Esophagus (tissue), 2 donors: ENCODE results near the gene STEEP1. TPM values are rescaled to one million over a fixed set of nuclear protein-coding genes. Genes with fewer than 3 reads are reported as not detected.
"Not testable (repeated sequence)": the region's sequence is repeated elsewhere in the genome, so short reads cannot be mapped to it uniquely, and the experiment has no call there.

Experiments used
- H3K27ac ChIP-seq, 2 donors: one replicate each; pipeline ENCODE4 v1.5.1; 2013; ENCODE audit warnings: low read depth in 2 of 2, mild to moderate bottlenecking in 2 of 2, inconsistent platforms in 1 of 2, low read length in 1 of 2, moderate library complexity in 1 of 2
- H3K27me3 ChIP-seq, 2 donors: one replicate each; pipeline ENCODE4 v1.6.1; 2013; ENCODE audit warnings: low read length in 2 of 2, control low read depth in 1 of 2, mild to moderate bottlenecking in 1 of 2; ENCODE audit not compliant: insufficient read depth in 2 of 2, control insufficient read depth in 1 of 2
- H3K36me3 ChIP-seq, 2 donors: one replicate each; pipeline ENCODE4 v1.6.1; 2013; ENCODE audit warnings: low read length in 1 of 2; ENCODE audit not compliant: control insufficient read depth in 2 of 2, insufficient read depth in 2 of 2
- H3K4me1 ChIP-seq, 2 donors: one replicate each; pipeline ENCODE4 v1.6.1; 2013; ENCODE audit warnings: low read length in 1 of 2; ENCODE audit not compliant: control insufficient read depth in 2 of 2, insufficient read depth in 2 of 2
- H3K4me3 ChIP-seq, 2 donors: one replicate each; pipeline ENCODE4 v1.5.1; 2013; ENCODE audit warnings: low read length in 2 of 2, mild to moderate bottlenecking in 2 of 2, low read depth in 1 of 2, moderate library complexity in 1 of 2
- H3K9me3 ChIP-seq, 2 donors: one replicate each; pipeline ENCODE4 v1.6.1; 2013; ENCODE audit warnings: mild to moderate bottlenecking in 2 of 2, low read depth in 1 of 2, low read length in 1 of 2, moderate library complexity in 1 of 2; ENCODE audit not compliant: control insufficient read depth in 2 of 2, insufficient read depth in 1 of 2
- WGBS, 2 donors: extraction: QIAGEN DNeasy Blood & Tissue Kit; methylation state at CpG; one replicate each; pipeline ENCODE4 v1.1.7; 2013; 5-methylcytosine and 5-hydroxymethylcytosine counted together
- polyA plus RNA-seq, 2 donors: library from polyadenylated mRNA; stranded (reverse); fragments of 200-250 nt; gene quantifications; one replicate each; pipeline ENCODE4 v1.2.3, GENCODE V29; 2013
- donor health status: healthy with polysubstance abuse.
- donor health status: Bipolar disorder and iron deficiency.

STEEP1 gene
- polyA plus RNA-seq, 2 donors, result 6.9 to 15.9 TPM

DNA sequence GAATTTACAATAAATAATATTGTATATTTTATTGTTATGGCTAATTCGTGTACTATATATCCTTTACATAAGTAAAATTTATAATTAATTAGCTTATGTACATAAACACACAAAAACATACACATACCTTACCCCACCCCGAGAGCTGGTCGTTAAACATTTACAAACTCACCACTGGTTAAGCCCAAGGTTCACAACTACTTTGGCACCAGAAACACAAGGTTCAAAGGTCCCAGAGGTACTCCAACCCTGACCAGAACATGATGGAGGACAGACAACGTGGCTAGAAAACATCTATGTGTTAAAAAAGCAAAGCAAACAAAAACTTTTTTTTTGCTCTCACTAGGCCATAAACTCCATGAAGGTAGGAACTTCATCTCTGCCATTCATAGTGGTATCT is 59.3 kb downstream of the STEEP1 start:
- no peak overlapping the region for H3K4me3 ChIP-seq
- 59 to 77% methylated on average over 4 of the region's 4 CpGs for WGBS, 2 donors
- no peak overlapping the region for H3K27ac ChIP-seq
- no peaks in the 10 kb centered on the region for H3K9me3 ChIP-seq
- H3K4me1 ChIP-seq, result peaks cover 0 to 8% of the 10 kb centered on the region in 2 donors
- H3K27me3 ChIP-seq, result no peaks in the 10 kb centered on the region
- no peaks in the 10 kb centered on the region for H3K36me3 ChIP-seq

DNA sequence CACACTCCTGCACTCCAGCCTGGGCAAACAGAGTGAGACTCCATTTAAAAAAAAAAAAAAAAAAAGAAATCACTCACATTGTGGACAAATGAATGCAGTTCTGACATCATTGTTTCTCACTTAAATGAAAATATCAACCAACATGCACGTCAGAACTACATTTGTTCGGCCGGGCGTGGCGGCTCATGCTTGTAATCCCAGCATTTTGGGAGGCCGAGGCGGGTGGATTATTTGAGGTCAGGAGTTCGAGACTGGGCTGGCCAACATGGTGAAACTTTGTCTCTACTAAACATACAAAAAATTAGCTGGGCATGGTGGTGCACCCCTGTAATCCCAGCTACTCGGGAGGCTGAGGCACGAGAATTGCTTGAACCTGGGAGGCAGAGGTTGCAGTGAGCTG is 60.1 kb downstream of the STEEP1 start:
- H3K36me3 ChIP-seq, H3K4me3 ChIP-seq, H3K27me3 ChIP-seq, H3K27ac ChIP-seq, H3K4me1 ChIP-seq, H3K9me3 ChIP-seq: not testable (repeated sequence)
- WGBS, 2 donors, result 84 to 89% methylated on average over 10 of the region's 10 CpGs

DNA sequence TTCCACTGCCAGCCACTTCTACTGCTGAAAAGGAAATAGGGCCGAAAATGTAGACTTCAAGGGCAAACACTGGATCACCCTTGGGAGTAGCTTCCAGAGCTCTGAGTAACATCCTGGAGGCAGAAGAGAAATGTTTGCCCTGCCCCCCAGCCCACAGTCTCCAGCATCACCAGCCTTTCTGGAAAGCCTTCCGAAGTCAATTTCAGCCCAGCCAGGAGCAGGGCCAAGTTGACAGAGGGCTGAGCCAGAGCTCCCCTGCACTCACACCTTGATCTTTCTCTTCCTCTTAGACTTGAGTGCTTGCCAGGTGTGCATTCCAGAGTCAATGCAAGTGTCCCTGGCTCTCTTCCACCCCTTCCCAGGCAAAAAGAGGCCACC is 61.7 kb downstream of the STEEP1 start:
- H3K27ac ChIP-seq, result peak overlapping the region; percentile 95
- WGBS, 2 donors, result 13 to 47% methylated on average over 2 of the region's 2 CpGs
- H3K4me3 ChIP-seq, result no peak overlapping the region
- no peaks in the 10 kb centered on the region for H3K9me3 ChIP-seq
- H3K36me3 ChIP-seq, result no peaks in the 10 kb centered on the region
- no peaks in the 10 kb centered on the region for H3K27me3 ChIP-seq
- H3K4me1 ChIP-seq, result peaks cover 0 to 8% of the 10 kb centered on the region in 2 donors

DNA sequence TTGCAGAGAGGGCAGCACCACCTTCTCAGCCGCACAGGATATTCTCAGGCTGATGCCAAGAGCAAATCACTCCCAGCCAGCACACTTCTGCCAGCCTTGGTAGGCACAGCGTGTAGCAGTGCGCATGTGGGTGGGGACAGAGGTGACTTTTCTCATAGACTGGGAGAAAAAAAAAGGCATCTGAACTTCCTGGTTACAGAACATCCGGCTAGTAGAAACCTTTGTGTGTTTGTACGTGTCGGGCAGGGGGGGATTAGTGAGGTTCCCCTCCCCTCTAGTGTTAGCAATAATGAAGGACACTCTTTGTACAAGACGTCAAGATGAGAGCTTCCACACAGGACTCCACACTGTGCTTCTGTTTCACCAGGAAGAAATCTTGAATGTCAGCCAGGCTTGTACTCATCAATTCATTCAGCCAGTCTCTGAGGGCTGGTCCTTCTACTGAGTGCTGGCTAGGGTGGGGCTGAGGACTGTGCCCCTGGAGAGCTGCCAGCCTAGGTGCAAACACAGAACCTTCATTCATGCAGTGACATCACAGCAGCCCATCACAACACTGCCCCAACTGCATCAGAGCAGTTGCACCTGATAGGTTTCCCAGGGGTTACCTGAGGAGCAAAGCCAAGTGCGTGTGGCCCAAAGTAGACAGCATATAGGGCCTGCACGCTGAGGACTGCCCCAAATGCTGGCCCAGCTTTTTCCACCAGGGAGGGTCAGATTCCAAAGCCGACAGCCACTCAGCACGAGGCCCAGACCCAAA is 62.3 kb downstream of the STEEP1 start:
- Histone ChIP-seq H3K9me3 (no peaks in the 10 kb centered on the region), H3K4me1 (peaks cover 0 to 8% of the 10 kb centered on the region in 2 donors), H3K27ac (peak overlapping the region; percentile 95), H3K4me3 (no peak overlapping the region), H3K36me3 (no peaks in the 10 kb centered on the region), H3K27me3 (no peaks in the 10 kb centered on the region)
- 21 to 39% methylated on average over 11 of the region's 11 CpGs for WGBS, 2 donors

DNA sequence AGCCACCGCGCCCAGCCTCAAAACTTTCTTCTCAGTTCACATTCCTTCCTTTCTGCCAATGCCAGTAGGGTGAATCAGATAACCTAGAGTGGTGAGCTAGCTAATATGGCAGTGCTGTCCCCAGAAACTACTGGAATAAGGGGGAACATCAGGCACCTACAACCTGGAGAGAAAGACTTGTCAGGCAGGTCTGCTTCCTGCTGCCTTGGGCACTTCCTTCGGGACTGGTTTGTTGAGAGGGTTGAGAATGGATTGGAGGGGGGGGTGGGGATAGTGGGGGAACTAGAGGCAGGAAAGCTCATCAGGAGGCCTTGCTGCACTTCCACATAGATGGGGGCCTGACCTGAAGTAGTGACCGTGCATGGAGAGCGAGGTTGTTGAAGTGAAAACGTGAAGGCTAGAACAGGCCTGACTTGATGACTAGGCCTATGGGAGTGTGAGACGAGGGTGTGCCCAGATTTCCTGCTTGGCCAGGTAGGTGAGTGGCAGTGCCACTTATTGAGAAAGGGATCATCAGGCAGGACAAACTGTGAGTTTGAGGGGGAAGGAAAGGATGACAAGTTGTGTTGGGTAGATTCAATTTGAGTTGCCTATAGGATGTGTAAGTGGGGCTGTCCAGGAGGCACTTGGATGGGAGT is 63.6 kb downstream of the STEEP1 start:
- 58 to 67% methylated on average over 7 of the region's 7 CpGs for WGBS, 2 donors
- Histone ChIP-seq H3K36me3 (no peaks in the 10 kb centered on the region), H3K4me1 (peaks cover 0 to 8% of the 10 kb centered on the region in 2 donors)

DNA sequence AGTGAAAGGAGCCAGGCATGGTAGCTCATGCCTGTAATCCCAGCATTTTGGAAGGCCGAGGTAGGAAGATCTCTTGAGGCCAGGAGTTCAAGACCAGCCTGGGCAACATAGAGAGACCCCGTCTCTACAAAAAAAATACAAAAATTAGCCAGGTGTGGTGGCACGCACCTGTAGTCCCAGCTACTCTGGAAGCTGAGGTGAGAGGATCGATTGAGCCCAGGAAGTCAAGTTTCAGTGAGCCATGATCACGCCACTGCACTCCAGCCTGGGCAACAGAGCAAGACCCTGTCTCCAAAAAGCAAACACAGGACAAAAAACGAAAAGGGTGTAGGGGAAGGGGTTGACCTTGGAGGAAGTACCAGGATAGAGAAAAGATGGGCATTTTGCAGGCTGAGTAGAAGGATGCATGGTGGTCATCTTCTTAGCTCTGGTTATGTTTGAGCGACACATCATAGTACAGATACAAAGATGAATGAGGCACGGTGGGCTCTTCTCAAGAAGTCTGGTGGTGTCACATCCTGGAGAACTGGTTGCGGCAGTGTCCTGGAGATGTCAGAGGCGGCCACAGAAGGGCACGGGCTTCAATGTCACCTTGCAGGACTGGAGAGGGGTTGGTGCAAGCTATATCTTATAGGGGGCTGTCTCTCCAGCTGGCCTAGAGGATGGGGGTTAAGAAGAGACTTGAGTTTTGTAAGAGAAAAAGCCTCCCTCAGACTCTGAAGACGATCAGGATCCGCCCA is 65.0 kb downstream of the STEEP1 start:
- peak overlapping the region; percentile 95 for H3K27ac ChIP-seq
- H3K36me3 ChIP-seq, result no peaks in the 10 kb centered on the region
- peaks cover 0 to 10% of the 10 kb centered on the region in 2 donors for H3K4me1 ChIP-seq

More for the DNA sequence above, 63.6 kb downstream of the STEEP1 start:
- Histone ChIP-seq H3K9me3 (no peaks in the 10 kb centered on the region), H3K4me3 (no peak overlapping the region), H3K27me3 (no peaks in the 10 kb centered on the region), H3K27ac (peak overlapping the region; percentile 95)

DNA sequence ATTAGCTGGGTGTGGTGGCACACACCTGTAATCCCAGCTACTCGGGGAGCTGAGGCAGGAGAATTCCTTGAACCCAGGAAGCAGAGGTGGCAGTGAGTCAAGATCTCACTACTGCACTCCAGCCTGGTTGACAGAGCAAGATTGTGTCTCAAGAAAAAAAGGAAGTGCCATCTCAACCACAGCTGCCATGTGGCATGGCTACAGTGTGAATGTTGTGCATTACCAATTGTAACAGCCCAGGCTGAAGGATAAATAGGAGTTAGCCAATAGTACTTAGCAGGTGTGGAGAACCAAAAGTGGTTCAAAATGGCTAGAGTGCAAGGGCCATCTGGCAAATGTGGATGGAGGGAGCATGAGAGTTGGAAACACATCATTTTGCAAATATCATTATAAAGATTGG is 68.0 kb downstream of the STEEP1 start:
- WGBS, 2 donors, result 45 to 50% methylated on average over 1 of the region's 1 CpG
- Histone ChIP-seq H3K27ac (no peak overlapping the region), H3K9me3 (no peaks in the 10 kb centered on the region), H3K4me1 (peaks cover 0 to 5% of the 10 kb centered on the region in 2 donors), H3K4me3 (no peak overlapping the region), H3K36me3 (no peaks in the 10 kb centered on the region), H3K27me3 (no peaks in the 10 kb centered on the region)

More for the DNA sequence above, 65.0 kb downstream of the STEEP1 start:
- no peaks in the 10 kb centered on the region for H3K27me3 ChIP-seq
- no peak overlapping the region for H3K4me3 ChIP-seq
- WGBS, 2 donors, result 78 to 86% methylated on average over 13 of the region's 13 CpGs
- H3K9me3 ChIP-seq, result no peaks in the 10 kb centered on the region

DNA sequence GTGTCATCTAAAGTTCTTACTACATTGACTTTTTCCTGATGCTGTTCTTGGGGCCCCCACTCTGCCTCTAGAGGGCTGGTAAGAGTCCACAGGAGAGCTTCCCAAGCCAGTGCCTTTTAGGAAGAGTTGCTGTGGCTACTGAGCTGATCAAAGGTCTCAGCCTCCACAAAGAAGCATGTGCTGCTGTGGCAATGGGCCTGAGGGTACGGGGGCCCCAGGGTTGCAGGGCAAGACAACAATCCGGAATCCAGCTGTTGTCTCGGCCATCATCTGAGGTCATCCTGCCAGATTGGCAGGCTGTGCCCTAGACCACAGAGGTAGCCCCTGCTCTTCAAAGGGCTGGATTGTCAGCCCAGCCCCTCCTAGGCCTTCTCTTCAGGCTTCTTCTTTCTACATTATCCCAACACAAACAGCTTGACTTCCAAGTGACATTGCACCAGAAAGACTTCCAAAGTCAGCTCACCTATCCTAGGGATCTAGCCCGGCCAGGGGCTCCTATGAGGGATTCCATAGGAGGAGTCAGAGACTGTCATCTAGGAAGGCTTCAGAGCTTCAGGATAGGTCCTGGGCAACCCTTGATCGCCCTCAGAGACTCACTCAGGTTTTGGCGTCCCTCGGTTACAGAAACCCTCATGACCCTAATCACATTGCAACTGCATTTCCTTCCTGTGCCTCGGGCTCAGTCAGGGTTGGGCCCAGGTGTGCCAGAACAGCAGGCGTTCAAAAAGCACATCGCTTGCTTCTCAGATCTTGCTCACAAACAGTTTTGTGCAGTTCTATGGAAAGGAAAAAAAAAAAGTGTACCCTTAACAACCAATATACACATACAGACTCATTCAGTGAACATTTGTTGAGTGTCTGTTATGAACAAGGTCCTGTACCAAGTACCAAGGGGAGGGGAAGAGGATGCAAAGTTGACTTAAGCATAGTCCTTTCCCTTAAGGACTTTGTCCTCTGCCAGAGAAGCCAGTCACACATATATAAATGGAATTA is 69.2 kb downstream of the STEEP1 start:
- peak overlapping the region; percentile 66 to 76 for H3K27ac ChIP-seq
- peaks cover 0 to 2% of the 10 kb centered on the region in 2 donors for H3K4me1 ChIP-seq
- no peaks in the 10 kb centered on the region for H3K27me3 ChIP-seq
- H3K9me3 ChIP-seq, result no peaks in the 10 kb centered on the region
- no peak overlapping the region for H3K4me3 ChIP-seq
- no peaks in the 10 kb centered on the region for H3K36me3 ChIP-seq
- WGBS, 2 donors, result 52 to 61% methylated on average over 10 of the region's 10 CpGs
